Measurements from ENCODE around the gene SCRN1. TPM values are rescaled to one million over a fixed set of nuclear protein-coding genes. Genes with fewer than 3 reads are reported as not detected.

The SCRN1 gene, protein sequence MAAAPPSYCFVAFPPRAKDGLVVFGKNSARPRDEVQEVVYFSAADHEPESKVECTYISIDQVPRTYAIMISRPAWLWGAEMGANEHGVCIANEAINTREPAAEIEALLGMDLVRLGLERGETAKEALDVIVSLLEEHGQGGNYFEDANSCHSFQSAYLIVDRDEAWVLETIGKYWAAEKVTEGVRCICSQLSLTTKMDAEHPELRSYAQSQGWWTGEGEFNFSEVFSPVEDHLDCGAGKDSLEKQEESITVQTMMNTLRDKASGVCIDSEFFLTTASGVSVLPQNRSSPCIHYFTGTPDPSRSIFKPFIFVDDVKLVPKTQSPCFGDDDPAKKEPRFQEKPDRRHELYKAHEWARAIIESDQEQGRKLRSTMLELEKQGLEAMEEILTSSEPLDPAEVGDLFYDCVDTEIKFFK
- 34.8 and 95.2 TPM in 2 replicates for total RNA-seq

DNA sequence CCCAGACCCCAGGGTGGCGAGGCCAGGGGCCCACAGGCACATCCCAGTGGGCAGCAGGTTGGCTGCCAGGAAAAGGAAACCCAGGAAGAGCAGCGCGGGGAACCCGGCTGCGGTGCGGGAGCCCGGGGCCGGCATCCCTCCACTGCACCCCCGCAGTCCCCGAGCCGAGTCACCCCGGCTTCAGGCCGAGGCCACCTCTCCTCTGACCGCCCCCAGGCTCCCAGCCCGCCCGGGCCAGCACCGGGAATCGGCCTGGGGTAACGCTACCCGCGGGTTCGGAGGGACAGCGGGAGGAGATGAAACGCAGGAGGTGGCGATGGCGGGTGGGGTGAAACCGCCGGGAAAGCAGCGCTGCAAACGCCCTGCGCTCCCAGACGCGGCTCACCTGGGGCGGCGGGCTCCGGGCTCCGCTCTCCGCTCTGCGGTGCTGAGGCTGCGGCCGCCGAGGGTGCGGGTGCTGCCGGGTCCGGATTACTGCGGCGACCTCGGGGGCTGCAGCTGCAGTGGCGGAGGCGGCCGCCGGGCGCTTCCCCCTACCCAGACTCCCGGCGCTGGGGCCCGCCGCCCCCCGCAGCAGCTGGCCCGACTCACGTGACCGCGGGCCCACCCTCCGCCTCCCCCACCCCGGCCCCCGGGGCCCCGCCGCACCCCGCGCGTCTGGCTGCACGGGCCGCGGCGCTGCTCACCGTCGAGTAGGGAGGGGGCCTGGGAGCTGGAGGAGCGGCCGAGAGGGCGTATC is at the start of gene SCRN1:
Gene SCRN1 (minus strand): TSS at position 545 of the 739 bp plus-strand sequence. CDS start 20,734 bp downstream, outside the sequence.

DNA sequence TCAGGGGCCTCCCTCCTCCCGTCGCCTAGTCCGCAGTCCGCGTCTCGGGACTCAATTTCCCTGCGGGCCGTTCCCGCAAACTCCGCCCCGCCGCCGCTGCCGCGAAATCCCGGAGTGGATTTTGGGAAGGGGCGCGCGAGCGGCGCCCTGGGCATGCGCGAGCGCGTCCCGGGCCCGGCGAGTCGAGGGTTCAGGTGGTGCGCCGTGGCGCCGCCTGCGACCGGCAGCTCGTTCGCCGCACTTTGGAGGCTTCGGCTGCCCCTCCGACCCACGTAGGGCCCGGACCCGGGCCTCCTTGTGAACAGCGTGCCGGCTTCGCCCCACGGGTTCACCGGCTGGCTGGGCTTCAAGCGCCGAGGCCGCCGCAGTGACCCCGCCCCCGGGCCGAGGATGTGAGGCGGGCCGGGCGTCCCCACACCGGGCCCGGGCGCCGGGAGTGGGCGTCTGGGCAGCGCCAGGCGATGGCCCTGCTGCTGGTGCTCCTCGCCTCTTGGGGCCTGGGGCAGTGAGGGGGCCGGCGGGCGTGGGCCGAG is 38.7 kb upstream of the SCRN1 start, which contains the start of gene PLEKHA8:
Gene PLEKHA8 (plus strand): TSS at position 197 of the 533 bp plus-strand sequence. CDS start 351 bp downstream, outside the sequence.

DNA sequence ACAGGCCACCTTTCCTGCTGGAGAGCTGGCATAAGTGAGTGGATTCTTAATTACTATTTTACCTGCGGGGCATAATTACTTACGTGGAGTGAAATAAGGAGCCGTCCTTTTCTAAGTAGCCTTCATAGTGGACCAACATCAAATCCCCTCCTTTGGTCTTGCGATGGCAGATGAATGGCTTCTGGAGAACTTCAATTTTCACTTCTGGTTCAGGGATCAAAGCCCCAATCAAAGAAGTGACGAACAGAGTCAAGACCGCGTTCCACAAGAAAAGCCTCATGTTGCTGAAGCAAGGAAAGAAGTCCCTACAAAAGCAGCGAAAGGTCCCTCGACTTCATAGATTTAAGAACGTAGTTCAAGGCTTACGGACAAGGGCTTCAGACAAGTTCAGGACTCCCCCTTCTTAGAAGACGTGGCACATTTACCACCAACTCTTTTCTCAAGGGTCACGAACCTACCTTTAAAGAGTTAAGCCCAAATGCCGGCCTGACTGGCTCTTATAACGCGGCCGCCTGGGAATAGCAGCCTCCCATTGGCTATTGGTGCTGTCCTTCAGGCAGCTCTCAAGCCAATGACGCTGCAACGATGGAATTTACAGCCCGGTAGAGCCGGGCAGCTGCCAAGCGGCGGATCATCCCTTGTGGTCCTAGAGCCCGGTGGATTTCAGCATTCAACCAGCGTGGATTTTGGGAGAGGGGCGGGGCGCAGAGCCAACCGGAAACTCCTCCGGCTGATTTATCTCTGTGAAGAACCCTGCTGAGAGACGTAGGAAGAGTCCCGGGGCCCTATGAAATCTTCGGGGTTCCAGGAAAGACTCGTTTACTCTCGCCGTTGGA is 36.8 kb upstream of the SCRN1 start, which contains the start of gene FKBP14:
Gene FKBP14 (minus strand): TSS at position 474 of the 836 bp plus-strand sequence. CDS start 194 bp downstream, at position 280.

Other genes starting within 250 kb of the SCRN1 start
- 0.25 TPM in 1 of 2 replicates, not detected in the other for gene WIPF3, start 183.3 kb downstream of the SCRN1 start, total RNA-seq
- 7.0 and 14.2 TPM in 2 replicates for gene FKBP14, start 36.9 kb upstream of the SCRN1 start, total RNA-seq
- 7.8 and 20.5 TPM in 2 replicates for gene PLEKHA8, start 38.6 kb upstream of the SCRN1 start, total RNA-seq
- 5.0 and 6.3 TPM in 2 replicates for gene MTURN, start 145.2 kb upstream of the SCRN1 start, total RNA-seq

Data from bladder microvascular endothelial cell (primary cell).